NCI-H1048 (cell line): ENCODE data around the gene ZNF681.
"Not testable (repeated sequence)": the region's sequence is repeated elsewhere in the genome, so short reads cannot be mapped to it uniquely, and the experiment has no call there.

Source experiments
- DNase-seq: peaks from one replicate; lab custom pipeline; 2025; lab: John Stamatoyannopoulos, UW

The ZNF681 gene

GRCh38 chr19:23774106-23774505 is 15.4 kb upstream of the ZNF681 start:
- no peak for DNase-seq

- DNase-seq: no peak
These were observed 14.0 kb upstream of the ZNF681 start for GRCh38 chr19:23772675-23773063.

GRCh38 chr19:23771761-23772674 is 13.3 kb upstream of the ZNF681 start:
- DNase-seq: no peak

- no peak for DNase-seq
These were observed 12.6 kb upstream of the ZNF681 start for GRCh38 chr19:23771316-23771715.

- no peak for DNase-seq
These were observed 12.1 kb upstream of the ZNF681 start for GRCh38 chr19:23770672-23771250.

- DNase-seq: no peak
These were observed 11.2 kb upstream of the ZNF681 start for GRCh38 chr19:23769691-23770468.

- no peak for DNase-seq
These were observed 8.3 kb upstream of the ZNF681 start for GRCh38 chr19:23766951-23767350.

- no peak for DNase-seq
These were observed 6.1 kb upstream of the ZNF681 start for GRCh38 chr19:23764781-23765180.

- DNase-seq: no peak
These were observed 4.4 kb upstream of the ZNF681 start for GRCh38 chr19:23762884-23763711.

- no peak for DNase-seq
These were observed 3.8 kb upstream of the ZNF681 start for GRCh38 chr19:23762548-23762883.

GRCh38 chr19:23760326-23760725 is 1.6 kb upstream of the ZNF681 start:
- DNase-seq: not testable (repeated sequence)

GRCh38 chr19:23743633-23744232 is 15.0 kb downstream of the ZNF681 start:
- DNase-seq: not testable (repeated sequence)

GRCh38 chr19:23730729-23731465 is 27.8 kb downstream of the ZNF681 start:
- not testable (repeated sequence) for DNase-seq

- DNase-seq: not testable (repeated sequence)
These were observed 34.5 kb downstream of the ZNF681 start for GRCh38 chr19:23724161-23724560.

GRCh38 chr19:23718802-23719201 is 39.9 kb downstream of the ZNF681 start:
- DNase-seq: no peak

- DNase-seq: no peak
These were observed 41.9 kb downstream of the ZNF681 start for GRCh38 chr19:23716792-23717191.

- DNase-seq: no peak
These were observed 49.3 kb downstream of the ZNF681 start for GRCh38 chr19:23709347-23709746.

GRCh38 chr19:23706657-23707056 is 52.0 kb downstream of the ZNF681 start:
- DNase-seq: no peak

- DNase-seq: no peak
These were observed 59.2 kb downstream of the ZNF681 start for GRCh38 chr19:23699521-23699860.

GRCh38 chr19:23698711-23699520 is 59.8 kb downstream of the ZNF681 start:
- DNase-seq: no peak
